H9 (cell line): ENCODE measurements around the gene NOL11. TPM values are rescaled to one million over a fixed set of nuclear protein-coding genes. Genes with fewer than 3 reads are reported as not detected.

Source experiments
- DNase-seq: peaks from one replicate; pipeline ENCODE4 v3.0.0-alpha.2; 2017
- H2AFZ ChIP-seq: one replicate; pipeline ENCODE4 v1.6.1; 2013; ENCODE audit warnings: mild to moderate bottlenecking, low read length, control low read depth, moderate library complexity
- H2AK5ac ChIP-seq: 2 replicates; pipeline ENCODE4 v1.6.1; 2013; ENCODE audit warnings: low read length, control low read depth, mixed read lengths; ENCODE audit not compliant: insufficient read length
- H2BK120ac ChIP-seq: one replicate; pipeline ENCODE4 v1.6.1; 2013; ENCODE audit warnings: low read depth, mild to moderate bottlenecking, low read length, control low read depth, inconsistent platforms; ENCODE audit not compliant: poor library complexity, severe bottlenecking
- H2BK12ac ChIP-seq: 2 replicates; pipeline ENCODE4 v1.6.1; 2013; ENCODE audit warnings: low read length, control low read depth, mixed read lengths, low read depth; ENCODE audit not compliant: insufficient read length
- H2BK15ac ChIP-seq: 2 replicates; pipeline ENCODE4 v1.6.1; 2013; ENCODE audit warnings: low read depth, low read length, control low read depth
- H2BK20ac ChIP-seq: one replicate; pipeline ENCODE4 v1.6.1; 2013; ENCODE audit warnings: low read depth, mild to moderate bottlenecking, low read length, control low read depth, inconsistent platforms; ENCODE audit not compliant: poor library complexity, severe bottlenecking
- H2BK5ac ChIP-seq: 2 replicates; pipeline ENCODE4 v1.6.1; 2013; ENCODE audit warnings: low read length, control low read depth, mixed read lengths; ENCODE audit not compliant: insufficient read length
- H3K14ac ChIP-seq: 2 replicates; pipeline ENCODE4 v1.6.1; 2013; ENCODE audit warnings: low read length, control low read depth; ENCODE audit not compliant: insufficient read depth
- H3K18ac ChIP-seq: 2 replicates; pipeline ENCODE4 v1.6.1; 2013; ENCODE audit warnings: low read depth, mild to moderate bottlenecking, mixed read lengths, low read length, control low read depth; ENCODE audit not compliant: insufficient read length
- H3K23ac ChIP-seq: 2 replicates; pipeline ENCODE4 v1.6.1; 2013; ENCODE audit warnings: low read length, control low read depth, mixed read lengths, low read depth; ENCODE audit not compliant: insufficient read length
- H3K23me2 ChIP-seq: 2 replicates; pipeline ENCODE4 v1.6.1; 2013; ENCODE audit warnings: low read depth, mild to moderate bottlenecking, mixed read lengths, low read length, control low read depth; ENCODE audit not compliant: insufficient read length, poor library complexity, severe bottlenecking
- H3K27ac ChIP-seq: 2 replicates; pipeline ENCODE4 v1.5.1; 2013; ENCODE audit warnings: low read length, control low read depth, mixed read lengths, low read depth; ENCODE audit not compliant: insufficient read length
- H3K27me3 ChIP-seq: 2 replicates; pipeline ENCODE4 v1.6.1; 2013; ENCODE audit warnings: low read length, control low read depth, inconsistent platforms; ENCODE audit not compliant: insufficient read depth
- H3K4ac ChIP-seq: 2 replicates; pipeline ENCODE4 v1.6.1; 2013; ENCODE audit warnings: low read depth, mild to moderate bottlenecking, control low read depth, inconsistent platforms, low read length, moderate library complexity
- H3K4me1 ChIP-seq: 2 replicates; pipeline ENCODE4 v1.6.1; 2013; ENCODE audit warnings: low read length, control low read depth, inconsistent platforms; ENCODE audit not compliant: insufficient read depth
- H3K4me2 ChIP-seq: 2 replicates; pipeline ENCODE4 v1.6.1; 2013; ENCODE audit warnings: low read length, control low read depth, mixed read lengths; ENCODE audit not compliant: insufficient read length, insufficient read depth
- H3K56ac ChIP-seq: 2 replicates; pipeline ENCODE4 v1.6.1; 2013; ENCODE audit warnings: low read depth, mild to moderate bottlenecking, mixed read lengths, low read length, control low read depth; ENCODE audit not compliant: insufficient read length
- H3K79me1 ChIP-seq: 2 replicates; pipeline ENCODE4 v1.6.1; 2013; ENCODE audit warnings: low read depth, mild to moderate bottlenecking, moderate library complexity, low read length, control low read depth, inconsistent platforms; ENCODE audit not compliant: insufficient read depth, poor library complexity, severe bottlenecking
- H3K79me2 ChIP-seq: 2 replicates; pipeline ENCODE4 v1.6.1; 2013; ENCODE audit warnings: low read length, control low read depth, inconsistent platforms; ENCODE audit not compliant: insufficient read depth
- H3K9ac ChIP-seq: 2 replicates; pipeline ENCODE4 v1.6.1; 2013; ENCODE audit warnings: low read length, control low read depth, mixed read lengths; ENCODE audit not compliant: insufficient read length; ENCODE audit errors: extremely low read depth
- H3K9me3 ChIP-seq: one replicate; pipeline ENCODE4 v1.6.1; 2013; ENCODE audit warnings: low read depth, low read length, inconsistent platforms; ENCODE audit not compliant: control insufficient read depth
- H3T11ph ChIP-seq: one replicate; pipeline ENCODE4 v1.6.1; 2013; ENCODE audit warnings: mild to moderate bottlenecking, low read length, control low read depth, inconsistent platforms
- H4K20me1 ChIP-seq: one replicate; pipeline ENCODE4 v1.6.1; 2013; ENCODE audit not compliant: control insufficient read depth, insufficient read length, insufficient read depth
- H4K5ac ChIP-seq: 2 replicates; pipeline ENCODE4 v1.6.1; 2013; ENCODE audit warnings: low read depth, mild to moderate bottlenecking, mixed read lengths, low read length, control low read depth; ENCODE audit not compliant: insufficient read length
- H4K8ac ChIP-seq: replicated peaks from 2 replicates; pipeline ENCODE4 v1.6.1; 2013; ENCODE audit warnings: low read length, control low read depth, mixed read lengths, low read depth; ENCODE audit not compliant: insufficient read length
- H4K91ac ChIP-seq: 2 replicates; pipeline ENCODE4 v1.6.1; 2013; ENCODE audit warnings: low read depth, mild to moderate bottlenecking, moderate library complexity, mixed read lengths, low read length, control low read depth; ENCODE audit not compliant: insufficient read length
- H3K27ac Mint-ChIP-seq, 3 experiments: 2 replicates in 2 of 3; 3 replicates in 1 of 3; pipeline ENCODE4 v1.8.0; 2020 to 2021; ENCODE audit warnings: mixed read lengths in 3 of 3, mild to moderate bottlenecking in 1 of 3, moderate library complexity in 1 of 3
- H3K27me3 Mint-ChIP-seq: 2 replicates; pipeline ENCODE4 v1.8.0; 2021; ENCODE audit warnings: low read depth, mild to moderate bottlenecking, moderate library complexity, mixed read lengths
- H3K36me3 Mint-ChIP-seq, 3 experiments: 2 replicates in 2 of 3; 3 replicates in 1 of 3; pipeline ENCODE4 v1.8.0; 2020 to 2021; ENCODE audit warnings: low read depth in 3 of 3, mixed read lengths in 3 of 3; ENCODE audit not compliant: insufficient read depth in 1 of 3
- H3K4me1 Mint-ChIP-seq, 2 experiments: 2 replicates each; pipeline ENCODE4 v1.8.0; 2020; ENCODE audit warnings: mixed read lengths in 2 of 2
- H3K4me3 Mint-ChIP-seq, 2 experiments: 2 replicates in 1 of 2; 3 replicates in 1 of 2; pipeline ENCODE4 v1.8.0; 2020 to 2021; ENCODE audit warnings: mild to moderate bottlenecking in 2 of 2, mixed read lengths in 2 of 2, moderate library complexity in 1 of 2
- H3K9me3 Mint-ChIP-seq, 2 experiments: 2 replicates in 1 of 2; 3 replicates in 1 of 2; pipeline ENCODE4 v1.8.0; 2020; ENCODE audit warnings: mild to moderate bottlenecking in 2 of 2, mixed read lengths in 2 of 2, moderate library complexity in 1 of 2
- CTCF ChIP-seq: fragments of 200-600 bp; sonication (generic); conservative IDR thresholded peaks from 3 replicates; pipeline ENCODE4 v1.8.0; 2021; ENCODE audit warnings: antibody characterized with exemption, mild to moderate bottlenecking
- WGBS: extraction: QIAGEN DNeasy Blood & Tissue Kit; methylation state at CpG from one replicate; pipeline ENCODE4 v1.1.7; 2013; ENCODE audit warnings: missing lambda C conversion rate, low lambda C conversion rate, mixed read lengths; ENCODE audit not compliant: insufficient read length; ENCODE audit errors: extremely low coverage; 5-methylcytosine and 5-hydroxymethylcytosine counted together
- total RNA-seq: library from RNA; stranded (reverse); gene quantifications from 2 replicates; pipeline ENCODE4 v1.2.1, GENCODE V29; 2021

The NOL11 gene
- total RNA-seq, 1 experiment from 2014 or later = 114 TPM

DNA sequence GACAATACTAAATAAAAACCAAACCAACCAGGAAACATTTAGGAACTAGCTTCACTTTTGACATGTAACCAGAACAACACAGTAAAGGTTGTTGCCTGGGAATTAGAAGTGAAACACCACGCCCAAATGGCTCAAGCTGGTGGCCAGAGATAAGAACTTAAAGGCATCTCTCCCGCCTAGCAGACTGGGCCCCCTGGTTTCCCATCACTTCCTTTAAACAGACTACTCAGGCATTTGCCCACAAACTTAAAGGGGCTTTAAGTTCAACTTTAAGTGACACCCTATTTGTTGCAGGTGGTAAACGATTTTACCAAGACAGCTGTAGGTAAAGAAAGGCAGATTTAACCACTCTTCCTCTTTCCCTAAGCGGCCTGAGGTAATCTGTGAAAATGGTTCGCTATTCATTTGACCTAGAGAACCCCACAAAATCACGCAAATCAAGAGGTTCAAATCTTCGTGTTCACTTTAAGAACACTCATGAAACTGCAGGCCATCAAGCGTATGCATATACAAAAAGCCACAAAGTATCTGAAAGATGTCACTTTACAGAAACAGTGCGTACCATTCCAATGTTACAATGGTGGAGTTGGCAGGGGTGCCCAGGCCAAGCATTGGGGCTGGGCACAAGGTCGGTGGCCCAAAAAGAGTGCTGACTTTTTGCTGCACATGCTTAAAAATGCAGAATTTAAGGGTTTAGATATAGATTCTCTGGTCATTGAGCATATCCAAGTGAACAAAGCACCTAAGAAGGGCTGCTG lies 66.8 kb downstream of the NOL11 start:
- Histone ChIP-seq H3T11ph (no peak overlapping the region), H3K79me2 (no peaks in the 10 kb centered on the region), H2BK15ac (no peak overlapping the region), H2BK5ac (no peak overlapping the region), H3K9me3 (no peaks in the 10 kb centered on the region), H3K23ac (no peak overlapping the region), H3K4me1 (no peaks in the 10 kb centered on the region), H3K4ac (no peak overlapping the region), H3K4me2 (no peak overlapping the region), H2BK20ac (no peak overlapping the region), H4K5ac (no peak overlapping the region), H2AFZ (no peak overlapping the region), H4K8ac (no peak overlapping the region), H3K27ac (no peak overlapping the region), H3K23me2 (no peaks in the 10 kb centered on the region), H3K56ac (no peak overlapping the region), H3K27me3 (no peaks in the 10 kb centered on the region), H3K14ac (no peak overlapping the region), H3K9ac (no peak overlapping the region), H2AK5ac (no peak overlapping the region), H2BK120ac (no peak overlapping the region), H3K18ac (no peak overlapping the region), H2BK12ac (no peak overlapping the region), H4K91ac (no peak overlapping the region), H4K20me1 (no peaks in the 10 kb centered on the region), H3K79me1 (no peaks in the 10 kb centered on the region)
- no peak overlapping the region for H3K4me3 Mint-ChIP-seq
- H3K36me3 Mint-ChIP-seq = no peaks in the 10 kb centered on the region
- no peak overlapping the region for H3K27ac Mint-ChIP-seq
- peaks cover 3% of the 10 kb centered on the region; the same call in 1 of the 2 replicates for H3K27me3 Mint-ChIP-seq
- DNase-seq = no peak
- no peaks in the 10 kb centered on the region; a peak in 1 of 4 replicates for H3K4me1 Mint-ChIP-seq
- no peak for TF ChIP-seq CTCF
- H3K9me3 Mint-ChIP-seq = no peaks in the 10 kb centered on the region
- no CpG with 5 or more reads among the region's 10 CpGs for WGBS
